H1 (cell line): Measurements from ENCODE around the gene PSORS1C1. TPM values are rescaled to one million over a fixed set of nuclear protein-coding genes. Genes with fewer than 3 reads are reported as not detected.

Experiments used
- CTCF ChIA-PET: fragments of 300-600 bp; sonication (Branson Sonifier 250); formaldehyde crosslinking; loops from one replicate; lab custom pipeline; 2021; ENCODE audit not compliant: partially characterized antibody; lab: Charles Lee
- POLR2A ChIA-PET: fragments of 300-600 bp; sonication (Branson Sonifier 250); formaldehyde crosslinking; loops from one replicate; lab custom pipeline; 2021; ENCODE audit warnings: inconsistent platforms; ENCODE audit not compliant: partially characterized antibody; lab: Charles Lee
- DNase-seq, 2 experiments: peaks; one replicate each; pipeline versions ENCODE4 v3.0.0 to v3.0.0-alpha.2; 2010 to 2022; ENCODE audit warnings: low spot score in 2 of 2, low read depth in 1 of 2, mixed read lengths in 1 of 2
- FAIRE-seq: peaks from 2 replicates; lab custom pipeline; 2011; peaks lifted over from hg19 to GRCh38; lab: Jason Lieb, UNC
- H2AFZ ChIP-seq: 2 replicates; pipeline ENCODE4 v1.8.1; 2012; ENCODE audit warnings: low read length, inconsistent platforms
- H2AK5ac ChIP-seq: 2 replicates; pipeline ENCODE4 v1.6.1; 2013; ENCODE audit warnings: low read depth, low read length
- H2BK120ac ChIP-seq: replicated peaks from 2 replicates; pipeline ENCODE3; 2013; ENCODE audit warnings: low read depth, low read length, inconsistent platforms
- H2BK12ac ChIP-seq: 2 replicates; pipeline ENCODE4 v1.6.1; 2013; ENCODE audit warnings: low read depth, low read length
- H2BK15ac ChIP-seq: 2 replicates; pipeline ENCODE4 v1.6.1; 2013; ENCODE audit warnings: low read length
- H2BK20ac ChIP-seq: 2 replicates; pipeline ENCODE4 v1.6.1; 2013; ENCODE audit warnings: low read length
- H2BK5ac ChIP-seq: 2 replicates; pipeline ENCODE4 v1.6.1; 2013; ENCODE audit warnings: low read depth, low read length
- H3K14ac ChIP-seq: 2 replicates; pipeline ENCODE4 v1.6.1; 2013; ENCODE audit warnings: inconsistent platforms; ENCODE audit not compliant: insufficient read length
- H3K18ac ChIP-seq: 2 replicates; pipeline ENCODE4 v1.6.1; 2013; ENCODE audit warnings: low read length; ENCODE audit errors: extremely low read depth
- H3K23ac ChIP-seq: 2 replicates; pipeline ENCODE4 v1.6.1; 2013; ENCODE audit warnings: inconsistent platforms; ENCODE audit not compliant: insufficient read length
- H3K23me2 ChIP-seq: 2 replicates; pipeline ENCODE4 v1.6.1; 2013; ENCODE audit warnings: low read depth, low read length
- H3K27ac ChIP-seq: 2 replicates; pipeline ENCODE4 v1.6.1; 2011; ENCODE audit warnings: low read depth, low read length, inconsistent platforms
- H3K27me3 ChIP-seq, 4 experiments: replicated peaks in 1 of 4; 1 replicate in 1 of 4; 2 replicates in 3 of 4; pipeline versions ENCODE4 v1.6.1 to v1.8.1; 2011 to 2013; ENCODE audit warnings: low read length in 3 of 4, mild to moderate bottlenecking in 3 of 4, inconsistent platforms in 2 of 4, mixed read lengths in 2 of 4, moderate library complexity in 1 of 4; ENCODE audit not compliant: control insufficient read depth in 3 of 4, insufficient read depth in 3 of 4; ENCODE audit errors: extremely low read depth in 1 of 4
- H3K36me3 ChIP-seq, 4 experiments: 2 replicates each; pipeline versions ENCODE4 v1.6.1 to v1.8.1; 2011 to 2013; ENCODE audit warnings: mild to moderate bottlenecking in 4 of 4, low read length in 3 of 4, moderate library complexity in 2 of 4, control low read depth in 1 of 4, inconsistent platforms in 1 of 4; ENCODE audit not compliant: insufficient read depth in 4 of 4, control insufficient read depth in 2 of 4
- H3K4ac ChIP-seq: replicated peaks from 2 replicates; pipeline ENCODE3; 2013; ENCODE audit warnings: low read length, low read depth, mixed read lengths, inconsistent platforms; ENCODE audit not compliant: insufficient read length
- H3K4me1 ChIP-seq, 4 experiments: replicated peaks in 1 of 4; 1 replicate in 1 of 4; 2 replicates in 3 of 4; pipeline versions ENCODE4 v1.6.1 to v1.8.1; 2011 to 2013; ENCODE audit warnings: low read length in 3 of 4, inconsistent platforms in 2 of 4, mixed read lengths in 1 of 4; ENCODE audit not compliant: insufficient read depth in 4 of 4, control insufficient read depth in 3 of 4
- H3K4me2 ChIP-seq, 2 experiments: 2 replicates each; pipeline versions ENCODE4 v1.6.1 to v1.8.1; 2011 to 2013; ENCODE audit warnings: low read depth in 2 of 2, low read length in 2 of 2, control low read depth in 1 of 2, inconsistent platforms in 1 of 2, mild to moderate bottlenecking in 1 of 2; ENCODE audit not compliant: insufficient read depth in 1 of 2
- H3K4me3 ChIP-seq, 4 experiments: fragments of 200-600, 300-600 bp in 1 of 4; sonication (generic), shearing (Covaris generic), sonication (Bioruptor Twin) in 1 of 4; 2 replicates each; pipeline versions ENCODE4 v1.5.1 to v1.8.1; 2011 to 2016; ENCODE audit warnings: low read length in 4 of 4, low read depth in 3 of 4, control low read depth in 2 of 4, inconsistent platforms in 2 of 4, mild to moderate bottlenecking in 2 of 4, mixed read lengths in 1 of 4, moderate library complexity in 1 of 4; ENCODE audit not compliant: insufficient read depth in 2 of 4; ENCODE audit errors: extremely low read depth in 1 of 4
- H3K56ac ChIP-seq: replicated peaks from 2 replicates; pipeline ENCODE3; 2013; ENCODE audit warnings: low read depth, mild to moderate bottlenecking, mixed read lengths, low read length, inconsistent platforms; ENCODE audit not compliant: insufficient read length
- H3K79me1 ChIP-seq: 2 replicates; pipeline ENCODE4 v1.6.1; 2013; ENCODE audit warnings: low read depth, low read length, control low read depth
- H3K79me2 ChIP-seq, 2 experiments: 2 replicates each; pipeline versions ENCODE4 v1.6.1 to v1.8.1; 2012 to 2013; ENCODE audit warnings: low read length in 2 of 2, mild to moderate bottlenecking in 2 of 2, inconsistent platforms in 1 of 2; ENCODE audit not compliant: insufficient read depth in 2 of 2, control insufficient read depth in 1 of 2
- H3K9ac ChIP-seq, 4 experiments: replicated peaks in 1 of 4; 1 replicate in 1 of 4; 2 replicates in 3 of 4; pipeline versions ENCODE4 v1.6.1 to v1.8.1; 2011 to 2013; ENCODE audit warnings: low read depth in 3 of 4, low read length in 3 of 4, control low read depth in 2 of 4, mild to moderate bottlenecking in 2 of 4, moderate library complexity in 2 of 4, inconsistent platforms in 1 of 4; ENCODE audit errors: extremely low read depth in 1 of 4
- H3K9me3 ChIP-seq, 2 experiments: 2 replicates each; pipeline versions ENCODE4 v1.6.1 to v1.8.1; 2012 to 2013; ENCODE audit warnings: mild to moderate bottlenecking in 2 of 2, moderate library complexity in 2 of 2, control low read depth in 1 of 2, inconsistent platforms in 1 of 2, low read depth in 1 of 2, low read length in 1 of 2, mixed read lengths in 1 of 2; ENCODE audit not compliant: insufficient read depth in 2 of 2
- H4K20me1 ChIP-seq, 2 experiments: replicated peaks in 1 of 2; 2 replicates each; pipeline versions ENCODE3 to v1.8.1; 2011 to 2013; ENCODE audit warnings: inconsistent platforms in 2 of 2, low read length in 2 of 2, mild to moderate bottlenecking in 1 of 2; ENCODE audit not compliant: insufficient read depth in 2 of 2, control insufficient read depth in 1 of 2
- H4K5ac ChIP-seq: 2 replicates; pipeline ENCODE4 v1.6.1; 2013; ENCODE audit warnings: low read length, low read depth, mixed read lengths, inconsistent platforms; ENCODE audit not compliant: insufficient read length
- H4K8ac ChIP-seq: 2 replicates; pipeline ENCODE4 v1.8.0; 2013; ENCODE audit warnings: mild to moderate bottlenecking, moderate library complexity, low read length, inconsistent platforms; ENCODE audit not compliant: insufficient read depth; ENCODE audit errors: extremely low read depth
- H4K91ac ChIP-seq: replicated peaks from 2 replicates; pipeline ENCODE3; 2013; ENCODE audit warnings: low read length, mixed read lengths, inconsistent platforms; ENCODE audit not compliant: insufficient read length
- CHD1 ChIP-seq: IDR thresholded peaks from 2 replicates; pipeline ENCODE4 v1.6.1; 2012; ENCODE audit warnings: low read depth, low read length, improper control_type of control experiment
- KDM5A ChIP-seq: fragments of 200-600 bp; IDR thresholded peaks from 2 replicates; pipeline ENCODE4 v1.7.1; 2012; ENCODE audit warnings: mild to moderate bottlenecking, low read length, inconsistent platforms, mixed read lengths
- WGBS, 2 experiments: shearing (Covaris generic) in 1 of 2; methylation state at CpG; one replicate each; pipeline versions ENCODE4 v1.1.6 to v1.1.7; 2013 to 2015; ENCODE audit warnings: low lambda C conversion rate in 2 of 2, mixed read lengths in 2 of 2, inconsistent platforms in 1 of 2, low coverage in 1 of 2, missing lambda C conversion rate in 1 of 2; ENCODE audit not compliant: insufficient replicate concordance in 2 of 2, insufficient coverage in 1 of 2, insufficient read length in 1 of 2; ENCODE audit errors: extremely low coverage in 1 of 2, missing lambda C conversion rate in 1 of 2; 5-methylcytosine and 5-hydroxymethylcytosine counted together
- polyA plus RNA-seq, 7 experiments: library from polyadenylated mRNA; depleted of rRNA in 3 of 7; stranded (reverse) in 5 of 7; unstranded in 2 of 7; fragments of >200 nt in 5 of 7; fragments of 200-250 nt in 2 of 7; gene quantifications; 1 replicate in 5 of 7; 2 replicates in 1 of 7; 4 replicates in 1 of 7; pipeline versions ENCODE4 v1.2.1 to v1.2.3, GENCODE V29; 2011 to 2013; ENCODE audit warnings: missing spikeins in 2 of 7, mixed read lengths in 2 of 7
- total RNA-seq: library from RNA; stranded (reverse); fragmentation: NEBNext Ultra II Directional; extraction: Animal tissue kit (Norgen Biotek cat#: 25700); gene quantifications from 2 replicates; pipeline ENCODE4 v1.2.1, GENCODE V29; 2021

The PSORS1C1 gene
- total and polyA plus RNA-seq, 2 of the 8 experiments (the other 6 are each of a cell fraction or from before 2014, with no cell fraction given) = 0.12 to 0.52 TPM

DNA sequence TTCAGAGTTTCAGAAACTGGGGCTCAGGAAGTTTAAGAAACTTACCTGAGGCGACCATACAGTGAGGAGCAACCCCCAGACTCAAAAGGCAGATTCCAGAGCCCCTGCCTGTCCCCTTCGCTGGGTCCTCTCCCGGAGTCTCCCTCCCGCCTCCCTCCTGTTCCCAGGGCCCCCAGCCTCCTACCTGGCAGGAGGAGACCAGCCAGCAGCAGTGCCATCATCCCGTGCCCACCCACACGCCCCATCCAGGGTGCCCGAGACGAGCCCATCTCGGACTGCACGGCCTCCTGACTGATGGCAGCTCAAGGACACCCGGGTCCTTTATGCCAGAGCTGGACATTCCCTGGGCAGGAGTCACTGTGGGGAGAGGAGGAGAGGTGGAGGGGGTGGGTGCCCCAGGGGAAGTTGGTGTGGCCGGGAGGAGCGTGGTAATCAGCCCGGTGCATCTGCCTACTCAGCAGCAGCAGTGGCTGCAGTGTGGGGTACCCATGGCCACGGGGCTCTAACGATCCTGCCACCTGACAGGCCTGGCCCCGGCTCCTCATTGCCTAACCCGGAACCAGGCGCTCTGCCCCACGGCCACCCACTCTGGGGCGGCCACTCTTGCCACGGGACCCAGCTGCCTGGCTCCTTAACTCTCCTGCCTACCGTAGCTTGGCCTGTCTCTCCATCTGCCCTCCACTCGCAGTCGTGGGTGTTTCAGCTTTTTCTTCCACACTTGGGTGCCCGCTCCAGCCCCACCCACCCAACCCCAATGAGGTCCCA is 5.7 kb downstream of the PSORS1C1 start, which contains the start of gene CDSN:
TSS of gene CDSN (minus strand) at position 296 of the 765 bp plus-strand sequence. CDS start at position 269, 27 bp downstream.
- Histone ChIP-seq H2BK5ac (no peak within 1 kb of the TSS), H4K20me1 (no peaks in the 10 kb centered on the region), H2AFZ (no peak within 1 kb of the TSS), H2BK120ac (no peak within 1 kb of the TSS), H3K23me2 (no peaks in the 10 kb centered on the region), H2BK20ac (no peak within 1 kb of the TSS), H3K9ac (no peak within 1 kb of the TSS), H3K56ac (no peak within 1 kb of the TSS), H3K27me3 (no peaks in the 10 kb centered on the region; a peak in 1 of 7 replicates), H2BK12ac (no peak within 1 kb of the TSS), H3K36me3 (no peaks in the 10 kb centered on the region), H3K9me3 (no peaks in the 10 kb centered on the region), H3K27ac (no peak within 1 kb of the TSS), H3K18ac (no peak within 1 kb of the TSS), H3K4me2 (no peak within 1 kb of the TSS), H3K23ac (no peak within 1 kb of the TSS), H3K4ac (no peak within 1 kb of the TSS), H3K4me3 (no peak within 1 kb of the TSS), H3K79me1 (no peaks in the 10 kb centered on the region), H4K91ac (no peak within 1 kb of the TSS), H2AK5ac (no peak within 1 kb of the TSS), H3K4me1 (peaks cover 0 to 5% (median 0%) of the 10 kb centered on the region in 4 experiments; a peak in 2 of 7 replicates), H3K14ac (no peak within 1 kb of the TSS), H4K8ac (no peak within 1 kb of the TSS), H2BK15ac (no peak within 1 kb of the TSS), H3K79me2 (no peaks in the 10 kb centered on the region), H4K5ac (no peak within 1 kb of the TSS)
- POLR2A ChIA-PET = interaction anchor here (0.6 to 68.5 kb wide), 2 partner anchors 48 to 69 kb away, joined by 4 to 2251 read pairs; partner anchors contain the start of genes CCHCR1, POU5F1, PSORS1C2 and TCF19
- CTCF ChIA-PET = interaction anchor here (0.6 to 10.6 kb wide), 8 partner anchors 9 to 393 kb away, joined by 3 to 187 read pairs (median 4); no protein-coding TSS in a partner anchor
- TF ChIP-seq KDM5A (no peak), CHD1 (no peak)
- FAIRE-seq = no peak
- DNase-seq = no peak
- WGBS, 2 experiments = 90% methylated on average over 19 of the region's 26 CpGs; no CpG with 5 or more reads in 1 of the 2 experiments
